Neural cell (in vitro differentiated cells): ENCODE data around the gene RELT. TPM values are rescaled to one million over a fixed set of nuclear protein-coding genes. Genes with fewer than 3 reads are reported as not detected.

ENCODE experiments used
- H2AFZ ChIP-seq: fragments of 200-600, 300-800 bp; sonication (generic), shearing (Covaris generic); 2 replicates; pipeline ENCODE4 v1.6.0; 2014; ENCODE audit warnings: low read depth, mild to moderate bottlenecking, antibody characterized with exemption, low read length, moderate library complexity
- H3F3A ChIP-seq: fragments of 200-600 bp; shearing (Covaris generic); 2 replicates; pipeline ENCODE4 v1.6.1; 2016; ENCODE audit warnings: mild to moderate bottlenecking, moderate library complexity, mixed read lengths, antibody characterized with exemption, low read length; ENCODE audit not compliant: insufficient read depth, poor library complexity, severe bottlenecking
- H3K27ac ChIP-seq: fragments of 200-600, 300-800 bp; sonication (generic), shearing (Covaris generic); 2 replicates; pipeline ENCODE4 v1.5.1; 2014; ENCODE audit warnings: mild to moderate bottlenecking, low read length, moderate library complexity
- H3K27me3 ChIP-seq: fragments of 300-800, 200-600 bp; sonication (generic), shearing (Covaris generic); 2 replicates; pipeline ENCODE4 v1.6.0; 2014; ENCODE audit warnings: mild to moderate bottlenecking, low read depth, low read length, moderate library complexity; ENCODE audit not compliant: insufficient read depth
- H3K36me3 ChIP-seq: fragments of 300-800, 200-600 bp; sonication (generic), shearing (Covaris generic); 2 replicates; pipeline ENCODE4 v1.5.1; 2014; ENCODE audit warnings: mild to moderate bottlenecking, antibody characterized with exemption, low read length, moderate library complexity; ENCODE audit not compliant: insufficient read depth
- H3K4me2 ChIP-seq: fragments of 300-800, 200-600 bp; sonication (generic), shearing (Covaris generic); 2 replicates; pipeline ENCODE4 v1.6.0; 2014; ENCODE audit warnings: mild to moderate bottlenecking, low read length
- H3K4me3 ChIP-seq: fragments of 300-800, 200-600 bp; sonication (generic), shearing (Covaris generic); 2 replicates; pipeline ENCODE4 v1.5.1; 2014; ENCODE audit warnings: mild to moderate bottlenecking, low read length, moderate library complexity
- H3K79me2 ChIP-seq: fragments of 200-600 bp; shearing (Covaris generic); replicated peaks from 2 replicates; pipeline ENCODE4 v1.6.0; 2014; ENCODE audit warnings: mild to moderate bottlenecking, low read length, moderate library complexity; ENCODE audit not compliant: insufficient read depth
- H3K9ac ChIP-seq: fragments of 300-800, 200-600 bp; sonication (generic), shearing (Covaris generic); 2 replicates; pipeline ENCODE4 v1.6.1; 2016; ENCODE audit warnings: mild to moderate bottlenecking, low read length, mixed read lengths
- H3K9me2 ChIP-seq: fragments of 200-600 bp; shearing (Covaris generic); 2 replicates; pipeline ENCODE4 v1.6.1; 2016; ENCODE audit warnings: mild to moderate bottlenecking, low read length, mixed read lengths; ENCODE audit not compliant: insufficient read depth
- H3K9me3 ChIP-seq: fragments of 200-600, 300-800 bp; sonication (generic), shearing (Covaris generic); 2 replicates; pipeline ENCODE4 v1.6.1; 2016; ENCODE audit warnings: mild to moderate bottlenecking, mixed run types, low read length, moderate library complexity, mixed read lengths
- H4K20me1 ChIP-seq: fragments of 200-600 bp; shearing (Covaris generic); 2 replicates; pipeline ENCODE4 v1.6.1; 2016; ENCODE audit warnings: mild to moderate bottlenecking, mixed run types; ENCODE audit not compliant: insufficient read depth
- CTCF ChIP-seq: fragments of 450-650 bp; IDR thresholded peaks from 2 replicates; pipeline ENCODE4 v1.5.1; 2014; ENCODE audit warnings: antibody characterized with exemption, mild to moderate bottlenecking, moderate library complexity; ENCODE audit not compliant: poor library complexity, severe bottlenecking
- EP300 ChIP-seq: fragments of 450-650 bp; conservative IDR thresholded peaks from 2 replicates; pipeline ENCODE4 v1.6.1; 2014; ENCODE audit warnings: antibody characterized with exemption, mild to moderate bottlenecking, moderate library complexity; ENCODE audit not compliant: poor library complexity, severe bottlenecking
- EZH2 ChIP-seq: fragments of 200-600, 300-800 bp; shearing (Covaris generic), sonication (generic); IDR thresholded peaks from 2 replicates; pipeline ENCODE4 v1.6.1; 2014; ENCODE audit warnings: antibody characterized with exemption, low read length, borderline replicate concordance, mild to moderate bottlenecking; ENCODE audit not compliant: insufficient read depth, poor library complexity, severe bottlenecking
- MXI1 ChIP-seq: fragments of 450-650 bp; conservative IDR thresholded peaks from 2 replicates; pipeline ENCODE4 v1.6.1; 2014; ENCODE audit warnings: antibody characterized with exemption, mild to moderate bottlenecking; ENCODE audit not compliant: poor library complexity, severe bottlenecking
- RAD21 ChIP-seq: fragments of 450-650 bp; conservative IDR thresholded peaks from 2 replicates; pipeline ENCODE4 v1.6.1; 2014; ENCODE audit warnings: antibody characterized with exemption, mild to moderate bottlenecking, moderate library complexity
- REST ChIP-seq: IDR thresholded peaks from 2 replicates; pipeline ENCODE4 v1.6.1; 2012; ENCODE audit warnings: borderline replicate concordance
- SMC3 ChIP-seq: fragments of 450-650 bp; conservative IDR thresholded peaks from 2 replicates; pipeline ENCODE4 v1.6.1; 2014; ENCODE audit warnings: antibody characterized with exemption, mild to moderate bottlenecking, moderate library complexity; ENCODE audit not compliant: poor library complexity
- TAF1 ChIP-seq: IDR thresholded peaks from 2 replicates; pipeline ENCODE4 v1.6.1; 2012; ENCODE audit warnings: low read depth
- polyA plus RNA-seq: library from polyadenylated mRNA; depleted of rRNA; stranded (reverse); fragments of >200 nt; gene quantifications from 2 replicates; pipeline ENCODE4 v1.2.3, GENCODE V29; 2014

Gene RELT
- polyA plus RNA-seq, 1 donor from 2014 or later: 12.4 TPM

- peaks cover 11% of the 10 kb centered on the region for H3K36me3 ChIP-seq
- no peaks in the 10 kb centered on the region for H3F3A ChIP-seq
- no peaks in the 10 kb centered on the region for H3K79me2 ChIP-seq
- no peak overlapping the region for H3K4me3 ChIP-seq
- H3K9me3 ChIP-seq: no peaks in the 10 kb centered on the region
- H4K20me1 ChIP-seq: no peaks in the 10 kb centered on the region
- no peak overlapping the region for H3K4me2 ChIP-seq
- H3K27ac ChIP-seq: no peak overlapping the region
- H3K9ac ChIP-seq: no peak overlapping the region
- H3K9me2 ChIP-seq: no peaks in the 10 kb centered on the region
- H2AFZ ChIP-seq: no peak overlapping the region
- no peaks in the 10 kb centered on the region for H3K27me3 ChIP-seq
- TF ChIP-seq REST: no peak
- TF ChIP-seq EZH2: no peak
- peak; percentile 71 for TF ChIP-seq SMC3
- TF ChIP-seq MXI1: no peak
- peak; percentile 63 for TF ChIP-seq CTCF
- peak; percentile 71 for TF ChIP-seq RAD21
- TF ChIP-seq TAF1: no peak
- no peak for TF ChIP-seq EP300
These were observed 27.8 kb downstream of the RELT start for GRCh38 chr11:73404048-73404447.

GRCh38 chr11:73404506-73405145 lies 28.4 kb downstream of the RELT start:
- Histone ChIP-seq H3K9me2 (no peaks in the 10 kb centered on the region), H3K79me2 (no peaks in the 10 kb centered on the region), H3K27me3 (no peaks in the 10 kb centered on the region), H3F3A (no peaks in the 10 kb centered on the region), H4K20me1 (no peaks in the 10 kb centered on the region), H3K36me3 (peaks cover 17% of the 10 kb centered on the region), H3K9ac (no peak overlapping the region), H3K9me3 (no peaks in the 10 kb centered on the region), H3K4me3 (no peak overlapping the region), H2AFZ (no peak overlapping the region), H3K27ac (no peak overlapping the region), H3K4me2 (no peak overlapping the region)
- TF ChIP-seq MXI1 (no peak), CTCF (no peak), TAF1 (no peak), RAD21 (no peak), EP300 (no peak)
